MCF 10A (cell line): ENCODE data around the gene ANKRD18B. TPM values are rescaled to one million over a fixed set of nuclear protein-coding genes. Genes with fewer than 3 reads are reported as not detected.

ENCODE experiments used
- total RNA-seq: library from RNA; stranded (reverse); gene quantifications from 2 replicates; pipeline ENCODE4 v1.2.3, GENCODE V29; 2022

Gene ANKRD18B
- total RNA-seq, 1 experiment from 2014 or later, result 13.0 TPM

Other genes with a start within 250 kb of the ANKRD18B start
- gene NFX1, start 233.7 kb upstream of the ANKRD18B start, total RNA-seq, result 66.7 and 78.5 TPM in 2 replicates
- gene AQP7, start 121.7 kb upstream of the ANKRD18B start, total RNA-seq, result not detected in 2 replicates
- gene AQP3, start 76.7 kb upstream of the ANKRD18B start, total RNA-seq, result 0.83 and 0.89 TPM in 2 replicates
- 37.2 and 48.6 TPM in 2 replicates for gene NOL6, start 50.3 kb upstream of the ANKRD18B start, total RNA-seq